HG02938 (cell line): ENCODE data around the gene PGM1.
A peak's percentile ranks its signal among the peaks of the same experiment; 100 is the strongest.

Experiments used
- ATAC-seq: cut with Tn5 transposase; IDR thresholded peaks from one replicate; pipeline ENCODE4 v1.9.1; 2021; ENCODE audit warnings: mild to moderate bottlenecking, moderate library complexity; ENCODE audit not compliant: unreplicated experiment

The PGM1 gene

GRCh38 chr1:63600248-63600647, 7.0 kb downstream of the PGM1 start:
- no peak for ATAC-seq

DNA sequence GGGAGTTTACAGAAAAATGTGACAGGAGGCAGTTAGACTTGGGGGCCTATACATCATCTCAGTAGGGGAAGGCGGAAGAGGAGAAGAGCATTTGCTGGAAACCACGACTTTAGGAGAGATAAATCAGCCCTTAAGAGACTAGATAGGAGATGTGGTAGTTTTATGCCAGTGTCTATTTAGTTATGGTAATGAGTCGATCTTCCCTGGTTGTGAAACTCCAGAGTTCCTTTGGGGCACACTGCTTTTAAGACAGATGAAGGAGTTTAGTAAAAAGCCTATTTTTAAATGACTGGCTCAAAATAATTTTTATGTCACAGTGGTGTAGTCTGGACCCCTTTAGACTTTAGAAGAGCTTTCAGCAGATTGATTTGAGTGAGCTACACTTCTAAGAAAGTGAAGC, 7.8 kb downstream of the PGM1 start:
- ATAC-seq, result no peak

DNA sequence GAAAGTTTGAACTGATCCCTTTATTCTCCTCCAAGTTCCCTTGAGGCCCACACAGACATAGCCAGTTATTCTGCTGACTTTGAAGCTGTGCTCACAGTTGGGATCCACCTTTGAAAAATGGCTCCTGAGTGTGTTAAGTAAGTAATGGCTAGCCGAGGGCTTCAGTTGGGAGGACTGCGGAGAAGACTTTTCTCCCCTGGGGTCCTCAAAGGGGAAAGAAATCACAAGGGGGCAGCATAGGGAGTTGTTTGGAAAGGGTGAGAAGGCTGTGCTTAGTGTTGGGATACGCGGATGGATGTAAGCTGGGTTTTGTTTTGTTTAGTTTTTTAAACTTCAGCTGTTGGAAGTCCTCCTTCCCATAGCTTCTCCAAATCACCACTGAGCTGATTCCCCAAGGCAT, 8.3 kb downstream of the PGM1 start:
- no peak for ATAC-seq

GRCh38 chr1:63601912-63602311, 8.7 kb downstream of the PGM1 start:
- no peak for ATAC-seq

- no peak for ATAC-seq
Measured at GRCh38 chr1:63602629-63603028, 9.4 kb downstream of the PGM1 start.

DNA sequence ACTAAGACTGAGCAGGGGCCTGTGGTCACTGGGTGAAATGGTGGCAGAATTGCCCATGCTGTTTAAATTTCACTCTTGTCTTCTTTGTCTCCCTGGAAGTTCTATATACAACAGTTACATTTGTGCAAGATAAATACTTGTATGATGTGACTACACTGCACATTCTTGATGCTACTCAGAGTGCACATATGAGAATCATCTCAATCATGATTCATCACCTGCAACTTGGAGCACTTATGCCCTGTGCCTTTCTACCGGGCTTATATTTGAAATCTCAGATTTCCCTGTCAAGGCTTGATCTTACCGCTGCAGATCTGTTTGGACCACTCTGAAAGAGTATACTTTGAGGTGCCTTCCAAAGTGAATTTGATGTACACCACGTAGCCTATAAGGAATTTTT, 10.6 kb downstream of the PGM1 start:
- no peak for ATAC-seq

- ATAC-seq, result no peak
Measured at GRCh38 chr1:63607322-63607721, 14.1 kb downstream of the PGM1 start.

GRCh38 chr1:63611231-63611630, 18.0 kb downstream of the PGM1 start:
- no peak for ATAC-seq

- no peak for ATAC-seq
Measured at GRCh38 chr1:63612564-63612963, 19.4 kb downstream of the PGM1 start.

DNA sequence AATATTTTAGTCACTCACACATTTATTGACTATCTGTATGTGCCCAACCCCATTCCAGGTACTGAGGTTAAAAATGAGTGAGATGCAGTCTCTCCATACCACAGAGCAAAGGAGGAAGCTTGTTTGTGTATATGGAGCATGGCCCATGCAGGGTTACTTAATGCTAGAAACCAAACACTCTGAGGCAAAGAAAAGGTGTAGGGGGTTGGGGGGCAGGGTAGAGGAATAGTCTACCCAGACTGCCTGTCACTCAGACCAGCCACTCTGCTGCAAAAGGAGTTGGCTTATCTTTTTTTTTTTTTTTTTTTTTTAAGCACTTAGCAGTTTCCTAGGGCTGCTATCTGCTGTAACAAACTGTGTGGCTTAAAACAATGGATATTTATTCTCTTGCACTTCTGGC, 19.8 kb downstream of the PGM1 start:
- no peak for ATAC-seq

- ATAC-seq, result peak; percentile 84
Measured at GRCh38 chr1:63615768-63616420, 22.7 kb downstream of the PGM1 start.

- no peak for ATAC-seq
Measured at GRCh38 chr1:63617450-63617849, 24.2 kb downstream of the PGM1 start.

- no peak for ATAC-seq
Measured at GRCh38 chr1:63618011-63618410, 24.8 kb downstream of the PGM1 start.

DNA sequence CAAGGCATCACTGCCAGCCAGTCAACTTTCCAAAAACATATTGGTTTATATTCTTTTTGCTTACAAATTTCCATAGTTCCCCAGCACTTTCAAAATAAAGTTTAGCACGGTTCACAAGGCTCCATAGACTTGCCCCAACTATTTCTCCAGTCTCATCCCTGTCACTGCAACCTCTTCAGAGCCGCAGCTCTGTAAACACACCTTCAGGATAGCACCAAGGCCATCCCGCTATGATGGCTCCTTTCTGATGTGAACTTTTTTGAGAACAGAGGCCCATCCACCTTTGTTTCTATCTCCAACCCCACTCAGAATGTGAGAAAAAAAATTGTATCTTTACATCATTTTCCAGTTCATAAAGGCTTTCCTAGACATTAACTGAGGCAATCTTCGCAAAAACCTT, 26.3 kb downstream of the PGM1 start:
- no peak for ATAC-seq

- ATAC-seq, result no peak
Measured at GRCh38 chr1:63620671-63621070, 27.5 kb downstream of the PGM1 start.

DNA sequence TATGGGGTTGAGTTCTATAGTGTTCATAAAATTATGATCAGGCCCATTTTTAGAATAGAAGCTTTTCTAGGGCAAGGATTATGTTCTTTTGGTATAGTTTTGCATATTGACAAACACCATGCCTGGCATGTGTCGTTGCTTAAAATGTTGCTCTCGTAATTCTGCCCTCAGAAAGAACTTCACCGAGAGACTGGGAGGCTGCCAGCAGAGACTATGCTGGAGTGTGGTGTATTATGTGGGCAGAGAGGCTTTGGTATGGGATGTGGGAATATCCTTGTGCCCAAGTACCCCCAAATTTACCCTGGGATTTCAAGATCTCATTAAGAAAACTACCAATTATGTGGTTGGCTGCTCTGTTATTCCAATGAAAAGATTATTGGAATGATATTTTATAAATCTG, 27.9 kb downstream of the PGM1 start:
- ATAC-seq, result no peak

- ATAC-seq, result no peak
Measured at GRCh38 chr1:63621698-63622097, 28.5 kb downstream of the PGM1 start.

- no peak for ATAC-seq
Measured at GRCh38 chr1:63622849-63623566, 29.8 kb downstream of the PGM1 start.

GRCh38 chr1:63623952-63624351, 30.7 kb downstream of the PGM1 start:
- no peak for ATAC-seq

- no peak for ATAC-seq
Measured at GRCh38 chr1:63624911-63625310, 31.7 kb downstream of the PGM1 start.

DNA sequence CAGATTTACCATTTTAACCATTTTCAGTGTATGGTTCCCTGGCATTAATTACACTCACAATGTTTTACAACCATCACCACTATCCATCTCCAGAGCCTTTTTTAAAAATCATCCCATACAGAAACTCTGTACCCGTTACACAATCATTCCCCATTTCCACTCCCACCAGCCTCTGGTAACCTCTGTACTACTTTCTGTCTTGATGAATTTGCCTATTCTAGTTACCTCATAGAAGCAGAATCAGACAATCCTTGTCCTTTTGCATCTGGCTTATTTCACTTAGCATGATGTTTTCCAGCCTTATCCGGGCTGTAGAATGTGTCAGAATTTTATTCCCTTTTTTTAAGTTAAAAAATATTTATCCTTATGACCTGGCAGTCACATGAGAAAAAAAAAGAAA, 33.0 kb downstream of the PGM1 start:
- ATAC-seq, result no peak

- no peak for ATAC-seq
Measured at GRCh38 chr1:63628607-63629006, 35.4 kb downstream of the PGM1 start.

- ATAC-seq, result no peak
Measured at GRCh38 chr1:63630238-63630637, 37.0 kb downstream of the PGM1 start.
